ENCODE measurements around the gene GPR160. TPM values are rescaled to one million over a fixed set of nuclear protein-coding genes. Genes with fewer than 3 reads are reported as not detected.
"Not testable (repeated sequence)": the region's sequence is repeated elsewhere in the genome, so short reads cannot be mapped to it uniquely, and the experiment has no call there.

GPR160 gene
- total RNA-seq, 5 donors from 2014 or later (not counting 1 experiment from before 2014, with no cell fraction given) = 4.3 to 8.4 (median 5.9) TPM

DNA sequence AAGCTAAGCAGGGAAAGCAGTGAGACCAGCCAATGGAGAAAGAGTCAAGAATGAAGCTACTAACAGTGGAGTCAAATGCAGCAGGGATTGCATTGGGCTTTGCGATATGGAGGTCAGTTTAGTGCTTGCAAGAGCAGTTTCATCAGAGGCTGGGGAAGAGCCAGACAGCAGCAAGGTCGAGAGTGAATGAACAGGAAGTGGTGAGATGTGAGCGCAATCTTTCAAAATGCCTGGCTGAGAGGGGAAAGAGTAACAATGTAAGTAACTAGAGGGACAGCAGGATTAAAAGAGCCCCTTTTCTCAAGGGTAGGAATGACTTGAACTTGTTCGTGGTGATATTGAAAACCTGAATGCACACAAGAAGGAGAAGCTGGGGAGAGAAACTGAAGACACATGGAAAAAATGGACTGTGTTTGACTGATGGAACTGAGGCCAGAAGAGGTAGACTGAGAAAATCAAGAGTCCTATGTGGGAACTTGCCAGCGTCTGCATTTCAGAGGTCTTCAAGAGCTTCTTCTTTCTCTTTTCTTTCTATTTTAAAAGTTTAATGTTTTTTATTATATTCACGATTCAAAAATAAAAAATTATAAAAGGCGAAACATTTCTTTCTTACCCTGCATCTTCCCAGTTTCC, 30.6 kb upstream of the GPR160 start:
- Histone ChIP-seq H3K27ac (ENCODE audit: low read length) (no peak overlapping the region), H3K36me3 (ENCODE audit: control insufficient read depth in 2 of 2, extremely low read depth in 1 of 2, insufficient read depth in 1 of 2, low read length in 1 of 2) (no peaks in the 10 kb centered on the region), H3K27me3 (replicated peaks in 1 of 2; ENCODE audit: control insufficient read depth in 2 of 2, extremely low read depth in 1 of 2, insufficient read depth in 2 of 2, low read length in 1 of 2) (peaks cover 0 to 4% of the 10 kb centered on the region in 2 experiments), H3K4me3 (ENCODE audit: control insufficient read depth in 1 of 2, extremely low read depth in 1 of 2, low read length in 1 of 2) (no peak overlapping the region), H3K9me3 (no peaks in the 10 kb centered on the region), H3K4me1 (ENCODE audit: control insufficient read depth in 1 of 2, extremely low read depth in 1 of 2, insufficient read depth in 2 of 2, low read length in 2 of 2) (peaks cover 18 to 24% of the 10 kb centered on the region in 2 experiments)
- Mint-ChIP-seq H3K36me3 (no peaks in the 10 kb centered on the region), H3K27me3 (no peaks in the 10 kb centered on the region), H3K4me3 (peak overlapping the region in 1 of 3 donors; percentile 55), H3K9me3 (no peaks in the 10 kb centered on the region), H3K27ac (peak overlapping the region; percentile 69 to 79), H3K4me1 (peaks cover 37 to 47% (median 43%) of the 10 kb centered on the region in 3 donors)
- CTCF ChIA-PET = interaction anchor here in 1 of 2 donors (0.7 to 0.9 kb wide), 2 partner anchors 39 to 79 kb away, joined by 3 to 4 read pairs; no protein-coding TSS in a partner anchor
- DNase-seq = peak in 31 of 35 experiments; percentile 5 to 56 (median 17)
- POLR2A ChIA-PET = interaction anchor here in 1 of 2 donors (0.6 to 0.7 kb wide), 2 partner anchors 14 to 20 kb away, joined by 3 read pairs; no protein-coding TSS in a partner anchor
- peak; percentile 82 to 93 (median 92) for ATAC-seq (replicated peaks in 1 of 4)
- WGBS (ENCODE audit: insufficient coverage) = 5% methylated on average over 4 of the region's 7 CpGs

DNA sequence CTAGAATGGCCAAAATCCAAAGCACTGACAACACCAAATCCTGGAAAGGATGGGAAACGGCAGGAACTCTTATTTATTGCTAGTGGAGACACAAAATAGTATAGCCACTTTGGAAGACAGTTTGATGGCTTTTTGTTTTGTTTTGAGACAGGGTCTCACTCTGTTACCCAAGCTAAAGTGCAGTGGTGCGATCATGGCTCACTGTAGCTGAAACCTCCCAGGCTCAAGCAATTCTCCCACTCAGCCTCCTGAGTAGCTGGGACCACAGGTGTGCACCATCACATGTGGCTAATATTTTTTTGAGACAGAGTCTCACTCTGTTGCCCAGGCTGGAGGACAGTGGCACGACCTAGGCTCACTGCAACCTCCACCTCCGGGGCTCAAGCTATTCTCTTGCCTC, 27.3 kb upstream of the GPR160 start:
- peaks cover 7 to 8% of the 10 kb centered on the region in 2 experiments for H3K4me1 ChIP-seq (ENCODE audit: control insufficient read depth in 1 of 2, extremely low read depth in 1 of 2, insufficient read depth in 2 of 2, low read length in 2 of 2)
- peaks cover 16 to 27% (median 21%) of the 10 kb centered on the region in 3 donors for H3K4me1 Mint-ChIP-seq
- no peaks in the 10 kb centered on the region for H3K27me3 Mint-ChIP-seq
- H3K27ac ChIP-seq (ENCODE audit: low read length) = no peak overlapping the region
- H3K27me3 ChIP-seq (replicated peaks in 1 of 2; ENCODE audit: control insufficient read depth in 2 of 2, extremely low read depth in 1 of 2, insufficient read depth in 2 of 2, low read length in 1 of 2) = peaks cover 0 to 4% of the 10 kb centered on the region in 2 experiments
- ChIA-PET POLR2A (no interaction called here), CTCF (no interaction called here)
- H3K36me3 Mint-ChIP-seq = no peaks in the 10 kb centered on the region
- no peaks in the 10 kb centered on the region for H3K9me3 Mint-ChIP-seq
- no peaks in the 10 kb centered on the region for H3K9me3 ChIP-seq
- ATAC-seq (replicated peaks in 1 of 4) = no peak
- no peak overlapping the region for H3K4me3 ChIP-seq (ENCODE audit: control insufficient read depth in 1 of 2, extremely low read depth in 1 of 2, low read length in 1 of 2)
- WGBS (ENCODE audit: insufficient coverage) = 80% methylated on average over 2 of the region's 4 CpGs
- H3K36me3 ChIP-seq (ENCODE audit: control insufficient read depth in 2 of 2, extremely low read depth in 1 of 2, insufficient read depth in 1 of 2, low read length in 1 of 2) = no peaks in the 10 kb centered on the region
- DNase-seq = no peak
- no peak overlapping the region for H3K27ac Mint-ChIP-seq
- no peak overlapping the region for H3K4me3 Mint-ChIP-seq

GRCh38 chr3:170012683-170013400, 25.0 kb upstream of the GPR160 start:
- H3K36me3 ChIP-seq (ENCODE audit: control insufficient read depth in 2 of 2, extremely low read depth in 1 of 2, insufficient read depth in 1 of 2, low read length in 1 of 2) = no peaks in the 10 kb centered on the region
- H3K4me1 ChIP-seq (ENCODE audit: control insufficient read depth in 1 of 2, extremely low read depth in 1 of 2, insufficient read depth in 2 of 2, low read length in 2 of 2) = no peaks in the 10 kb centered on the region
- ChIA-PET CTCF (interaction anchor here in 1 of 2 donors (1.0 kb wide), 1 partner anchor 10 kb away, joined by 3 read pairs; no protein-coding TSS in a partner anchor), POLR2A (no interaction called here)
- H3K27ac Mint-ChIP-seq = no peak overlapping the region
- no peaks in the 10 kb centered on the region for H3K9me3 ChIP-seq
- H3K27me3 Mint-ChIP-seq = peaks cover 0 to 2% of the 10 kb centered on the region in 2 donors
- H3K4me1 Mint-ChIP-seq = peaks cover 4 to 10% (median 10%) of the 10 kb centered on the region in 3 donors
- H3K27ac ChIP-seq (ENCODE audit: low read length) = no peak overlapping the region
- H3K9me3 Mint-ChIP-seq = no peaks in the 10 kb centered on the region
- H3K4me3 ChIP-seq (ENCODE audit: control insufficient read depth in 1 of 2, extremely low read depth in 1 of 2, low read length in 1 of 2) = no peak overlapping the region
- DNase-seq = no peak
- H3K27me3 ChIP-seq (replicated peaks in 1 of 2; ENCODE audit: control insufficient read depth in 2 of 2, extremely low read depth in 1 of 2, insufficient read depth in 2 of 2, low read length in 1 of 2) = peaks cover 0 to 4% of the 10 kb centered on the region in 2 experiments
- no peak for ATAC-seq (replicated peaks in 1 of 4)
- no peak overlapping the region for H3K4me3 Mint-ChIP-seq
- no peaks in the 10 kb centered on the region for H3K36me3 Mint-ChIP-seq
- 97% methylated on average over 3 of the region's 7 CpGs for WGBS (ENCODE audit: insufficient coverage)

- Mint-ChIP-seq H3K27ac (no peak overlapping the region), H3K9me3 (no peaks in the 10 kb centered on the region), H3K4me1 (peaks cover 5 to 14% (median 8%) of the 10 kb centered on the region in 3 donors), H3K4me3 (no peak overlapping the region), H3K36me3 (no peaks in the 10 kb centered on the region), H3K27me3 (peaks cover 0 to 8% of the 10 kb centered on the region in 2 donors)
- Histone ChIP-seq H3K36me3 (ENCODE audit: control insufficient read depth in 2 of 2, extremely low read depth in 1 of 2, insufficient read depth in 1 of 2, low read length in 1 of 2) (no peaks in the 10 kb centered on the region), H3K9me3 (no peaks in the 10 kb centered on the region), H3K4me1 (ENCODE audit: control insufficient read depth in 1 of 2, extremely low read depth in 1 of 2, insufficient read depth in 2 of 2, low read length in 2 of 2) (peaks cover 0 to 2% of the 10 kb centered on the region in 2 experiments), H3K4me3 (ENCODE audit: control insufficient read depth in 1 of 2, extremely low read depth in 1 of 2, low read length in 1 of 2) (no peak overlapping the region), H3K27me3 (replicated peaks in 1 of 2; ENCODE audit: control insufficient read depth in 2 of 2, extremely low read depth in 1 of 2, insufficient read depth in 2 of 2, low read length in 1 of 2) (peaks cover 0 to 2% of the 10 kb centered on the region in 2 experiments), H3K27ac (ENCODE audit: low read length) (no peak overlapping the region)
- DNase-seq = no peak
- ChIA-PET POLR2A (no interaction called here), CTCF (interaction anchor here in 1 of 2 donors (0.5 kb wide), 1 partner anchor 41 kb away, joined by 4 read pairs; no protein-coding TSS in a partner anchor)
- 100% methylated on average over 1 of the region's 3 CpGs for WGBS (ENCODE audit: insufficient coverage)
- ATAC-seq (replicated peaks in 1 of 4) = no peak
These were observed 21.7 kb upstream of the GPR160 start for GRCh38 chr3:170016057-170016456.

- WGBS (ENCODE audit: insufficient coverage) = no CpG with 5 or more reads among the region's 4 CpGs
- H3K27ac ChIP-seq (ENCODE audit: low read length); H3K27me3 ChIP-seq (replicated peaks in 1 of 2; ENCODE audit: control insufficient read depth in 2 of 2, extremely low read depth in 1 of 2, insufficient read depth in 2 of 2, low read length in 1 of 2); H3K27me3 Mint-ChIP-seq; H3K36me3 Mint-ChIP-seq; H3K4me1 ChIP-seq (ENCODE audit: control insufficient read depth in 1 of 2, extremely low read depth in 1 of 2, insufficient read depth in 2 of 2, low read length in 2 of 2); H3K9me3 Mint-ChIP-seq; ATAC-seq (replicated peaks in 1 of 4); DNase-seq; H3K9me3 ChIP-seq; H3K4me3 Mint-ChIP-seq; H3K4me3 ChIP-seq (ENCODE audit: control insufficient read depth in 1 of 2, extremely low read depth in 1 of 2, low read length in 1 of 2); H3K27ac Mint-ChIP-seq; H3K36me3 ChIP-seq (ENCODE audit: control insufficient read depth in 2 of 2, extremely low read depth in 1 of 2, insufficient read depth in 1 of 2, low read length in 1 of 2): not testable (repeated sequence)
- ChIA-PET CTCF (interaction anchor here (0.6 to 1.2 kb wide), 2 partner anchors 153 to 356 kb away, joined by 3 read pairs; no protein-coding TSS in a partner anchor), POLR2A (interaction anchor here in 1 of 2 donors (0.6 kb wide), 1 partner anchor 32 kb away, joined by 3 read pairs; no protein-coding TSS in a partner anchor)
- peaks cover 13 to 19% (median 16%) of the 10 kb centered on the region in 3 donors for H3K4me1 Mint-ChIP-seq
These were observed 18.5 kb upstream of the GPR160 start for GRCh38 chr3:170019306-170019705.

- Histone ChIP-seq H3K9me3 (no peaks in the 10 kb centered on the region), H3K36me3 (ENCODE audit: control insufficient read depth in 2 of 2, extremely low read depth in 1 of 2, insufficient read depth in 1 of 2, low read length in 1 of 2) (no peaks in the 10 kb centered on the region), H3K27me3 (replicated peaks in 1 of 2; ENCODE audit: control insufficient read depth in 2 of 2, extremely low read depth in 1 of 2, insufficient read depth in 2 of 2, low read length in 1 of 2) (no peaks in the 10 kb centered on the region), H3K27ac (ENCODE audit: low read length) (no peak overlapping the region), H3K4me3 (ENCODE audit: control insufficient read depth in 1 of 2, extremely low read depth in 1 of 2, low read length in 1 of 2) (no peak overlapping the region), H3K4me1 (ENCODE audit: control insufficient read depth in 1 of 2, extremely low read depth in 1 of 2, insufficient read depth in 2 of 2, low read length in 2 of 2) (peaks cover 0 to 2% of the 10 kb centered on the region in 2 experiments)
- Mint-ChIP-seq H3K36me3 (no peaks in the 10 kb centered on the region), H3K27ac (peak overlapping the region; percentile 4 to 27), H3K4me3 (peak overlapping the region in 1 of 3 donors; percentile 15), H3K4me1 (peaks cover 16 to 22% (median 18%) of the 10 kb centered on the region in 3 donors), H3K27me3 (peaks cover 0 to 8% of the 10 kb centered on the region in 2 donors), H3K9me3 (no peaks in the 10 kb centered on the region)
- ChIA-PET POLR2A (interaction anchor here (0.5 to 1.4 kb wide), 5 partner anchors 10 to 71 kb away, joined by 3 to 7 read pairs (median 3); no protein-coding TSS in a partner anchor), CTCF (interaction anchor here (0.5 to 2.0 kb wide), 7 partner anchors 13 to 207 kb away, joined by 3 to 14 read pairs (median 3); no protein-coding TSS in a partner anchor)
- DNase-seq (peak in 2 of 35 experiments; percentile 6 to 22), ATAC-seq (replicated peaks in 1 of 4) (peak; percentile 33 to 70 (median 49))
- WGBS (ENCODE audit: insufficient coverage) = no CpG with 5 or more reads among the region's 3 CpGs
These were observed 16.7 kb upstream of the GPR160 start for GRCh38 chr3:170021083-170021482.

Data from T-cell (primary cell).